SK-N-SH (cell line): ENCODE data around the gene HOXA5. TPM values are rescaled to one million over a fixed set of nuclear protein-coding genes. Genes with fewer than 3 reads are reported as not detected.

Experiments used
- CTCF ChIA-PET: fragments of 300-600, 350-600 bp; formaldehyde crosslinking; extraction: SDS; loops from one replicate; lab custom pipeline; 2021; lab: Yijun Ruan, JAX
- POLR2A ChIA-PET: fragments of 350-600 bp; sonication (Branson Sonifier 250); formaldehyde crosslinking; extraction: SDS; loops from one replicate; lab custom pipeline; 2020; ENCODE audit warnings: antibody characterized with exemption, inconsistent platforms; lab: Yijun Ruan, JAX
- DNase-seq: peaks from one replicate; pipeline ENCODE4 v3.0.0; 2012
- H2AFZ ChIP-seq: fragments of 200-600 bp; sonication (generic); 2 replicates; pipeline ENCODE4 v1.8.1; 2016; ENCODE audit warnings: antibody characterized with exemption, mild to moderate bottlenecking, low read depth
- H3F3A ChIP-seq: fragments of 200-600 bp; sonication (generic); replicated peaks from 2 replicates; pipeline ENCODE3; 2016; ENCODE audit warnings: antibody characterized with exemption, mild to moderate bottlenecking; ENCODE audit not compliant: insufficient read depth
- H3K27ac ChIP-seq, 2 experiments: fragments of 200-500 bp in 1 of 2; fragments of 200-600 bp in 1 of 2; sonication (Bioruptor generic) in 1 of 2; sonication (generic), shearing (Covaris generic) in 1 of 2; 2 replicates each; pipeline versions ENCODE4 v1.5.1 to v1.6.1; 2014 to 2016; ENCODE audit warnings: low read depth in 2 of 2, inconsistent platforms in 1 of 2, low read length in 1 of 2, mild to moderate bottlenecking in 1 of 2, mixed read lengths in 1 of 2
- H3K27me3 ChIP-seq: fragments of 200-600 bp; sonication (generic), shearing (Covaris generic); 2 replicates; pipeline ENCODE4 v1.6.1; 2016; ENCODE audit warnings: mixed run types; ENCODE audit not compliant: insufficient read depth
- H3K36me3 ChIP-seq, 2 experiments: fragments of 200-500 bp in 1 of 2; fragments of 200-600 bp in 1 of 2; sonication (Bioruptor generic) in 1 of 2; sonication (generic) in 1 of 2; replicated peaks in 1 of 2; 2 replicates each; pipeline versions ENCODE3 to v1.5.1; 2014 to 2016; ENCODE audit warnings: low read length in 1 of 2, mild to moderate bottlenecking in 1 of 2; ENCODE audit not compliant: insufficient read depth in 2 of 2, control insufficient read depth in 1 of 2
- H3K4me1 ChIP-seq, 2 experiments: fragments of 200-500 bp in 1 of 2; fragments of 200-600 bp in 1 of 2; sonication (Bioruptor generic) in 1 of 2; sonication (generic), shearing (Covaris generic) in 1 of 2; 2 replicates each; pipeline versions ENCODE4 v1.5.1 to v1.6.1; 2014 to 2016; ENCODE audit warnings: low read depth in 1 of 2, low read length in 1 of 2, mixed run types in 1 of 2; ENCODE audit not compliant: insufficient read depth in 2 of 2, control insufficient read depth in 1 of 2
- H3K4me2 ChIP-seq: fragments of 200-600 bp; sonication (generic), shearing (Covaris generic); 2 replicates; pipeline ENCODE4 v1.6.1; 2017; ENCODE audit warnings: mixed run types
- H3K4me3 ChIP-seq, 2 experiments: fragments of 200-500 bp in 1 of 2; fragments of 200-600 bp in 1 of 2; sonication (Bioruptor generic) in 1 of 2; sonication (generic), shearing (Covaris generic) in 1 of 2; 2 replicates each; pipeline versions ENCODE4 v1.5.1 to v1.8.1; 2014 to 2016; ENCODE audit warnings: low read depth in 2 of 2, inconsistent platforms in 1 of 2, low read length in 1 of 2, mild to moderate bottlenecking in 1 of 2, mixed read lengths in 1 of 2, moderate library complexity in 1 of 2
- H3K79me2 ChIP-seq: fragments of 200-600 bp; sonication (generic); 2 replicates; pipeline ENCODE4 v1.8.1; 2017; ENCODE audit warnings: mild to moderate bottlenecking; ENCODE audit not compliant: insufficient read depth
- H3K9ac ChIP-seq: fragments of 200-600 bp; sonication (generic); 2 replicates; pipeline ENCODE4 v1.6.1; 2017; ENCODE audit warnings: mixed run types
- H3K9me2 ChIP-seq: fragments of 200-600 bp; sonication (generic); 2 replicates; pipeline ENCODE4 v1.6.1; 2017; ENCODE audit warnings: mixed run types
- H3K9me3 ChIP-seq: fragments of 200-600 bp; sonication (generic); 2 replicates; pipeline ENCODE4 v1.6.1; 2017; ENCODE audit warnings: mixed run types, mild to moderate bottlenecking, moderate library complexity
- H4K20me1 ChIP-seq: fragments of 200-600 bp; sonication (generic); 2 replicates; pipeline ENCODE4 v1.6.1; 2017; ENCODE audit warnings: mild to moderate bottlenecking, mixed run types; ENCODE audit not compliant: insufficient read depth
- CHD2 ChIP-seq: fragments of 150-350 bp; IDR thresholded peaks from 2 replicates; pipeline ENCODE4 v1.6.1; 2018; ENCODE audit warnings: low read length; ENCODE audit not compliant: partially characterized antibody
- ELF1 ChIP-seq: IDR thresholded peaks from 2 replicates; pipeline ENCODE4 v1.4.0; 2012
- EP300 ChIP-seq, 2 experiments: IDR thresholded peaks; 2 replicates each; pipeline versions ENCODE4 v1.4.0 to v1.6.1; 2012; ENCODE audit warnings: borderline replicate concordance in 1 of 2, low read depth in 1 of 2, low read length in 1 of 2
- EZH2phosphoT487 ChIP-seq: fragments of 200-600 bp; sonication (generic); IDR thresholded peaks from 2 replicates; pipeline ENCODE4 v1.6.1; 2017; ENCODE audit warnings: low read depth, mixed run types, mild to moderate bottlenecking, antibody characterized with exemption, moderate library complexity, borderline replicate concordance
- FOXM1 ChIP-seq: IDR thresholded peaks from 2 replicates; pipeline ENCODE4 v1.4.0; 2012; ENCODE audit warnings: low read depth, mild to moderate bottlenecking
- GABPA ChIP-seq: IDR thresholded peaks from 2 replicates; pipeline ENCODE4 v1.4.0; 2012; ENCODE audit warnings: low read depth, mild to moderate bottlenecking
- JUND ChIP-seq: IDR thresholded peaks from 2 replicates; pipeline ENCODE4 v1.4.0; 2012
- MXI1 ChIP-seq: IDR thresholded peaks from 2 replicates; pipeline ENCODE4 v1.6.1; 2012; ENCODE audit warnings: mild to moderate bottlenecking, low read depth, low read length, improper control_type of control experiment
- NRF1 ChIP-seq: IDR thresholded peaks from 2 replicates; pipeline ENCODE4 v1.6.1; 2012; ENCODE audit warnings: low read depth, mild to moderate bottlenecking, low read length
- PBX3 ChIP-seq: IDR thresholded peaks from 2 replicates; pipeline ENCODE4; 2012
- RAD21 ChIP-seq: IDR thresholded peaks from 2 replicates; pipeline ENCODE4 v1.6.1; 2012; ENCODE audit warnings: mild to moderate bottlenecking, low read length
- RFX5 ChIP-seq: IDR thresholded peaks from 2 replicates; pipeline ENCODE4 v1.6.1; 2012; ENCODE audit warnings: mild to moderate bottlenecking, improper control_type of control experiment, low read length
- RXRA ChIP-seq: IDR thresholded peaks from 2 replicates; pipeline ENCODE4 v1.4.0; 2012; ENCODE audit warnings: low read depth, mild to moderate bottlenecking, borderline replicate concordance
- SMC3 ChIP-seq: IDR thresholded peaks from 2 replicates; pipeline ENCODE4 v1.6.1; 2012; ENCODE audit warnings: low read depth, low read length, improper control_type of control experiment
- TCF12 ChIP-seq: IDR thresholded peaks from 2 replicates; pipeline ENCODE4 v1.4.0; 2012
- TEAD4 ChIP-seq: IDR thresholded peaks from 2 replicates; pipeline ENCODE4 v1.4.0; 2012; ENCODE audit warnings: mild to moderate bottlenecking, borderline replicate concordance; ENCODE audit not compliant: insufficient read depth
- USF2 ChIP-seq: fragments of 150-350 bp; IDR thresholded peaks from 2 replicates; pipeline ENCODE4 v1.6.1; 2017; ENCODE audit warnings: antibody characterized with exemption, low read length, low read depth, borderline replicate concordance
- WGBS: methylation state at CpG from one replicate; pipeline ENCODE4 v1.1.6; 2017; ENCODE audit warnings: low lambda C conversion rate; 5-methylcytosine and 5-hydroxymethylcytosine counted together
- polyA plus RNA-seq, 3 experiments: library from polyadenylated mRNA; depleted of rRNA; stranded (reverse); fragments of >200 nt; gene quantifications; 2 replicates each; pipeline ENCODE4 v1.2.3, GENCODE V29; 2012
- TF ChIP-seq, protein P1 (sequence below): IDR thresholded peaks from 2 replicates; pipeline ENCODE4 v1.4.0; 2012; ENCODE audit warnings: low read depth, borderline replicate concordance

Gene HOXA5
- polyA plus RNA-seq, 1 of the 3 experiments (the other 2 are of a cell fraction): not detected

- WGBS: 17% methylated on average over 46 of the region's 53 CpGs
- Histone ChIP-seq H3K27ac (no peak within 1 kb of the TSS), H2AFZ (no peak within 1 kb of the TSS), H3K4me3 (no peak within 1 kb of the TSS; a peak in 1 of 4 replicates), H3K4me2 (peak within 1 kb of the TSS; percentile 47; the same call in 1 of the 2 replicates), H3K4me1 (peaks cover 0 to 9% of the 10 kb centered on the region in 2 experiments; a peak in 1 of 4 replicates), H3K27me3 (peaks cover 100% of the 10 kb centered on the region), H3K79me2 (no peaks in the 10 kb centered on the region), H3K9ac (no peak within 1 kb of the TSS)
- CTCF ChIA-PET: interaction anchor here (0.6 to 10.9 kb wide), 22 partner anchors 7 to 1259 kb away, joined by 3 to 270 read pairs (median 6); partner anchors contain the start of genes HOXA10, HOXA4, HOXA5 and HOXA7
- TF ChIP-seq, protein P1, sequence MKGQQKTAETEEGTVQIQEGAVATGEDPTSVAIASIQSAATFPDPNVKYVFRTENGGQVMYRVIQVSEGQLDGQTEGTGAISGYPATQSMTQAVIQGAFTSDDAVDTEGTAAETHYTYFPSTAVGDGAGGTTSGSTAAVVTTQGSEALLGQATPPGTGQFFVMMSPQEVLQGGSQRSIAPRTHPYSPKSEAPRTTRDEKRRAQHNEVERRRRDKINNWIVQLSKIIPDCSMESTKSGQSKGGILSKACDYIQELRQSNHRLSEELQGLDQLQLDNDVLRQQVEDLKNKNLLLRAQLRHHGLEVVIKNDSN: peak; percentile 25; the same call in 1 of the 2 replicates
- no peak for TF ChIP-seq JUND
- TF ChIP-seq FOXM1: no peak
- TF ChIP-seq EZH2phosphoT487: peak; percentile 85; the same call in 1 of the 2 replicates
- TF ChIP-seq, all 33 proteins: peak for 2
- POLR2A ChIA-PET: no interaction called here
- no peaks in the 10 kb centered on the region for H3K36me3 ChIP-seq
- H4K20me1 ChIP-seq: peaks cover 6% of the 10 kb centered on the region; the same call in 1 of the 2 replicates
- no peaks in the 10 kb centered on the region for H3K9me2 ChIP-seq
- no peaks in the 10 kb centered on the region for H3F3A ChIP-seq
- H3K9me3 ChIP-seq: no peaks in the 10 kb centered on the region
- peak; percentile 54 for DNase-seq
Measured at GRCh38 chr7:27151931-27152815, 8.7 kb upstream of the HOXA5 start, which contains the start of gene HOXA3. Gene HOXA3 (minus strand): TSS chr7:27152583. CDS start chr7:27110640, 41,943 bp downstream.

DNA sequence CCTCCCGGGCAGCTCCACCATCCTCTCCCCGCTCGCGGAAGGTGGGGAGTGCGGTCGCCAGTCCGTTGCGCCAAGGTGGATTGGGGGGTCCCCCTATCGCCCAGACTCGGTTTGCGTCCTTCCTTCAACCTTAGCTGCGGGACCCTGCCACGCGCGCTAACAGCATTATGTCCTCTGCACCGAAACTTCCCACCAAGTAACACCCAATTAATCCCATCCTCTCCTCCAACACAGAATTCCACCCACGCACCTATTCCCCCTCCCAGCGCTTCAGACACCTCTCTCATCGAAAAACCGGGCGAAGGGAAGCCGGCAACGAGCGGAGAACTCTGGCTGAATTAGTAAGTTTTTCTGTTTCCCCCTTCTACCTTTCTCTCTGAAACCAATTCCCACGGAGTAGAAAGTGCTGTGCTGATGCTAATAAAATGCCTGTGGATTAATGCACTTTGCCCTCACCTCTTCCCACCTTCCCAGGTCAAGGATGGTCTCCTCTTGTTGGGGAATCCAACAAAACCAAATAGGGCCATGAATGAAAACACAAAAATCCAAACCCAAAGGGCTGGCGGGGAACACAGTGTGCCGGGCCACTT is 8.0 kb upstream of the HOXA5 start:
- no peaks in the 10 kb centered on the region for H3K79me2 ChIP-seq
- TF ChIP-seq TEAD4 (no peak), EZH2phosphoT487 (no peak), GABPA (no peak), RAD21 (no peak), TCF12 (no peak), CHD2 (no peak), SMC3 (no peak), RFX5 (no peak), PBX3 (no peak), USF2 (no peak), NRF1 (no peak), ELF1 (no peak), RXRA (no peak), MXI1 (no peak), EP300 (IDR thresholded peaks at IDR 0.05; ENCODE audit: borderline replicate concordance in 1 of 2, low read depth in 1 of 2, low read length in 1 of 2) (no peak)
- TF ChIP-seq, all 33 proteins: peak for 0
- Histone ChIP-seq H3K9me2 (no peaks in the 10 kb centered on the region), H3F3A (no peaks in the 10 kb centered on the region), H3K4me3 (peak overlapping the region; percentile 32 to 63; a peak in 3 of 4 replicates), H3K9ac (no peak overlapping the region), H3K27ac (no peak overlapping the region), H4K20me1 (peaks cover 6% of the 10 kb centered on the region; the same call in 1 of the 2 replicates), H3K27me3 (peaks cover 100% of the 10 kb centered on the region), H3K9me3 (no peaks in the 10 kb centered on the region), H3K4me1 (peaks cover 0 to 9% of the 10 kb centered on the region in 2 experiments; a peak in 1 of 4 replicates), H3K36me3 (no peaks in the 10 kb centered on the region), H3K4me2 (peak overlapping the region; percentile 76), H2AFZ (peak overlapping the region; percentile 73; the same call in 1 of the 2 replicates)
- ChIA-PET POLR2A (no interaction called here), CTCF (interaction anchor here (0.6 to 10.9 kb wide), 37 partner anchors 8 to 1259 kb away, joined by 3 to 270 read pairs (median 5); partner anchors contain the start of genes HOXA10, HOXA13, HOXA4 and HOXA7)
- no peak for DNase-seq
- WGBS: 27% methylated on average over 24 of the region's 27 CpGs
